NCI-H128 (cell line): Measurements from ENCODE around the gene MRPL44.
A peak's percentile ranks its signal among the peaks of the same experiment; 100 is the strongest.

ENCODE experiments used
- DNase-seq: peaks from one replicate; lab custom pipeline; 2025; ENCODE audit not compliant: unreplicated experiment; lab: John Stamatoyannopoulos, UW

Gene MRPL44

GRCh38 chr2:223957092-223957851, at the start of gene MRPL44:
MRPL44 (plus strand) TSS chr2:223957463; CDS start chr2:223957473, 10 bp downstream.
- peak; percentile 90 for DNase-seq

DNA sequence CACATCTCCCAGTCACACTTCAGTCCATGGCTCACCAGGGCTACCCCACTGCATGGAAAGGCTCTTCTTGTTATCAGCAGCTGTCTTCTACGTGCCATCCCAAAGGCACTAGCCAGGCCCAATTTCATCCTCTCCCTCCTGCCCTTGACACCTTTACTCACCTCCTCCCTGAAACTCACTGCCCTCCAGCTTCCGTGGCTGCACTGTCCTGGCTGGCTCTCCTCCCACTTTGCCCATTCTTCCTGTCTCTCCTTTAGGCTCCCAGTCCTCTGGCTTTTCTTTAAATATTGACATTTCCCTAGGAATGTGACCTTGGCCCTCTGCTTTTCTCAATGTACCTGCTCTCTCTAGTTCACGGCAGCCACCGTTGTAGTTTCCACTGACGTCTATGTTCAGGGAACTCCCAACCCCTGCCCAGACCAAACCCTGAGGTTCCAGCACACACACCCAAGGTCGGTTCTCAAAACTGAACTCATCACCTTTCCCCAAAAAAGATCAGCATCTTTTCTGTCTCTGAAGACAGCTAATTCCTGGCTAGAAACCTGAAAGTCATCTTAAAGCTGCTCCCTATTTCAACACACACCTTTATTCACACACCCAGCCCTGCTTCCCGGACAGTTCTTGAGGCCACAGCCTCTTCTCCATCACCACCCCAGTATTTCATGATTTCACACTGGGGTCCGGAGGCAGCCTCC, 48.8 kb upstream of the MRPL44 start:
- no peak for DNase-seq

DNA sequence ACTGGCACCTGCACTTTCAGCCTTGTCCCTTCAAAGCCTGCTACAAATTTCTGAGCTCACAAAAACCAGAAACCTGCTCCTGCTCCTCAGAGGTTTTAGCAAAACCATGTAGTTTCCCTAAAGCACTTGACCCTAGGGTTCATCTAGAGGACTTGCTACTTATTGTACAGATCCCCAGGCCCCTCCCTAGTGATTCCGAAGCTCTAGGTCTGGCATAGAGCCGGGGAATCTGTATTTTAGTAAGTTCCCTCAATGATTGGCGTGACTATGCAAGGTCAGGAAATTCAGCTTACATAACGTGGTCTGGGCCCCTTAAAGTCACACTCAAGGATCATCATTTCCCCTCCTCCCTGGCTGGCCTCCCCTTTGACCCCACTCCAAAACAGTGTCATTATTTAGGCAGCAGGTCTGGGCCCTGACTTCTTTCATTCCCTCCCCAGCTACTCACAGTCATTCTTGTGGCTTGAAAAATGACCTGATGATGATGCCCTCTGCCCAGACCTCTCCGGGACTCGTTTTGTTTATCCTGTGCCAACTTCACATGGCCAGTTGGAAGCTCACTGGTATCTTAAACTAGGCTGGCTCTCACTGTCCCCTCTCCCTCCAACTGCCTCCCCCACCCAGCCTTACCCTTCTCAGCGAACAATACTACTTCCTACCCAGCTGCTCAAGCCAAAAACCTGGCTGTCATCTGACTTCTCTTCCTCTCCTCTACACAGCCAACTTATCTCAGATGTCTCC, 48.1 kb upstream of the MRPL44 start:
- DNase-seq = no peak

- no peak for DNase-seq
Observed at GRCh38 chr2:223914324-223914723, 42.9 kb upstream of the MRPL44 start.

- no peak for DNase-seq
Observed at GRCh38 chr2:223915071-223915470, 42.2 kb upstream of the MRPL44 start.

DNA sequence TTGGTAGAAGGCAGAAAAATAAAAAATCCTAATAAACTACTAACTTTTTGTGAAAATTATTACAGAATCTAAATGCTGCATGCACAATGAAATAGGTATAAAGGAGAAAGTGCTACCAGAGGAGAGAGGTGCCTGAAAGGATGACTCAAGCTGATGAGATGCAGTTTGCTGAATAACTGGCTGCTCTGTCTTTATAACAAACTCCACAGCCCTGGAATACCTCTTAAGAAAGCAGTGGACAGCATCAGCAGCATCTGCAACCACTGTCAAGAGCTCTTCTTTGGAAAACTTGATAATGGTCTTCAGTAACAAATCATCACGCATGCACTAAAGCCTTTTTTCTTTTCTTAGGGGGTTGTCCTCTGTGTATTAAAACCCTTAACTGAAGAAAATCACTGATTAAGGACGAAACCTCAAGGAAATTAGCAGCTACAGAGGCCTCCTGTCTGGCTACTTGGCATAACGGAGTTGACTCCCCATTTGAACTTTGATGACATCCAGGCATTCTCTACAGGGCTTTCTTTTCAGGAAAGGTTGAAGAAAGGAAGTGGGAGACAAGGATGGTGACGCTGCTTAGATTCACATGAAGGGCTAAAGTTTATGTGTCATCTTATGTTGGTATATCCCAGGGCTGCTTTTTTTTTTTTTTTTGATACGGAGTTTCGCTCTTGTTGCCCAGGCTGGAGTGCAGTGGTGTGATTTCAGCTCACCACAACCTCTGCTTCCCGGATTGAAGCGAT, 40.9 kb upstream of the MRPL44 start:
- no peak for DNase-seq

DNA sequence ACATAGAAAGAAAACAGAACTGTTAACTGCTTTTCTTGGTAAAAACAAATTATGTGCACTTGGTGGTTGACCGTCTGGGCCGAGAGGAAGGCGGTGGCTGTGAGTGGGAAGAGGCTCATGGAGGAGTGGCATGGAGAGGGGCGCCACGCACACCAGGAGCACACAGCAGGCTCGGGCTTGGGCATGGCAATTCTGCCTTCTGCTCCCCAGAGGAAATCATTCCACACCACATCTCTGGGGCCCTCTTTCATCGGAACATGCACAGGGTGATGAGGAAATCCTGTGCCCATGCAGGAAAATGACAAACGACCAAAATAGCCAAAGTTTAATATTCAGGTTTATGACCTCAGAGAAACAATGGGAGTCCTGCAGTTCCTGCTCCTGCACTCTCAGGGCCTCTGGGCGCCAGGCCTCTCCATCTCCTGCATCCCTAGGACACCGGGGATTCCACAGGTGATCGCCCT, 38.6 kb upstream of the MRPL44 start:
- no peak for DNase-seq

DNA sequence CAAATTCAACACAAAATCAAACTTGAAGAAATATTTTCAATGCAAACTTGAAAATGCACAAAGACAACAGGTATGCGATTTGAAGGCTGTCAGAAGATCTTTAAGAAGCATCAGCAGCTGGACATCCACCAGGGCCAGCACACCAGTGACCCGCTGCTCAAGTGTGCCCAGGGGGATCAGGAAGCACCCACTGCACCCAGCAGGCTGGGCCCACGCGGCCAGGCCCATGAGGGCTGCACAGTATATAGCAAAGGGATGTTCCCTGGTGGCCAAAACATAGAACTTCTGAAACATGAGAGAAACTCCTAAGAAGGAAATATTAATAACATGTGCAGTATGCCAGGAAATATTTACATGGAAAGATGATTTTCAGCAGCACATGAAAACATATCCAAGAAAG, 37.2 kb upstream of the MRPL44 start:
- no peak for DNase-seq

DNA sequence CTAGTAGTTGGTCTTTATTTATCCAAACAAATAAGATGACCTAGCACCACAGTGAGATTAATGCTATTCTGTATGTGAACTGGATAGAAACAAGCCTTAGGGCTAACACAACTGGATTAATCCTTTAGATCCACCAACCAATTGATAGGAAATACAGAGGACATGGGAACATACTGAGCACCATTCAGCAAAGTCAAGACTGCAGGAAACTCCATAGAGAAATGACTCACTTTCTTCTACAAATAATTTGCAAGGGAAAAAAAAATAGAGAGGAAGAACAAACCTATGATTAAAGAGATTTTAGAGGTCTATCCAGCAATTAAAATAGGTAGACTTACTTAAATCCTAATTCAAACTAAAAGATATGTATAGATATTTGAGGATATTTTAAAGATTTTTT, 36.1 kb upstream of the MRPL44 start:
- no peak for DNase-seq

- DNase-seq = no peak
Observed at GRCh38 chr2:223922308-223922707, 35.0 kb upstream of the MRPL44 start.

- DNase-seq = no peak
Observed at GRCh38 chr2:223923976-223924375, 33.3 kb upstream of the MRPL44 start.

DNA sequence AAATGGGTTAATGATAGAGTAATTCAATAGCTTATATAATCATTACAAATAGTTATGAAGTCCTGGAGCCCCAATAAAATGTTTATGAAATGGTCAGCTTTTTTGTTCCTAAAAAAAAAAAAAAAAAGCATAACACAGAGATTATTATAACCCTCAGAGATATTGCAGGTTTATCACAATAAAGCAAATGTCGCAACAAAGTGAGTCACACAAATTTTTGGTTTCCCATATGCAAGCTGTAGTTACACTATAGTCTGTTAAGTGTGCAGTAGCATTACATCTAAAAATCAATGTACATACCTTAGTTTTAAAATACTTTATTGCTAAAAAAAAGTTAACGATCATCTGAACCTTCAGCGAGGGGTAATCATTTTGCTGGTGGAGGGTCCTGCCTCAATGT, 32.2 kb upstream of the MRPL44 start:
- DNase-seq = no peak

DNA sequence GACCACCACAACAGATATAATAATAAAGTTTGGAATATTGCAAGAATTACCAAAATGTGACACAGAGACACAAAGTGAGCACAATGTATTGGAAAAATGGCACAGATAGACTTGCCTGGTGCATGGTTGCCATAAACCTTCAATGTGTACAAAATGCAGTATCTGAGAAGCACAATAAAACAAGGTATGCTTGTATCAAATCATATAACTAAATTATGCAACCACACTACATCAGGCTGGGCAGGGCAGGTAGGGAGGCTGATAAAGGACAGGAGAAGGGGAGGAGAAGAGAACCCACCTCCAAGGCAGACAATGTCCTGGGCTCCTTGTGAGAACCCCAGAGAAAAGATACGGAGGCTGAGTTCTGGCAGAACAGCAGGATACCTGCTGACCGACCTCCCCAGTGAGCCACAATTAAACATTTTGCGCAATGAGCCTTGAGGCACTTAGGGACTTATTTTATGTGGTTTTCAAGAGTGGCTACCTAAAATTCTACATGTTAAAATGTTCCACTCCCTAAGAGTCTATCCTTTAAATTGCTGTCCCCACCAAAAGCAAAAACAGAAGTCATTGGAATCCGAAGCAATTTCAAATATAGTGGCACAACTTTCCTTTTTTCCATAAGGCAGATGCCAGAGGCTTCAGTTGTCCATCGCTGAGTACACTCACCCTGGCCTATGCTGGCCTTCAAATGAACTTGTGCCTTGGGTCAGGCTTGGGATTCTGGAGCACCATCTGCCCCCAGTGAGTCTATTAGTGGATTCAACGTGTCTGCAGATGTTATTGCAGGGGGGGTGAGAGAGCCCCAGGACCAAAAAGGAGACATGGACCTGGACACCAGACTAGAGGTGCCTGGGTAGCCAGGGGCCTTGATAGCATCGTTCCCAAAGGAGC, 28.9 kb upstream of the MRPL44 start:
- DNase-seq = no peak

GRCh38 chr2:223929571-223930102, 27.6 kb upstream of the MRPL44 start:
- DNase-seq = no peak

DNA sequence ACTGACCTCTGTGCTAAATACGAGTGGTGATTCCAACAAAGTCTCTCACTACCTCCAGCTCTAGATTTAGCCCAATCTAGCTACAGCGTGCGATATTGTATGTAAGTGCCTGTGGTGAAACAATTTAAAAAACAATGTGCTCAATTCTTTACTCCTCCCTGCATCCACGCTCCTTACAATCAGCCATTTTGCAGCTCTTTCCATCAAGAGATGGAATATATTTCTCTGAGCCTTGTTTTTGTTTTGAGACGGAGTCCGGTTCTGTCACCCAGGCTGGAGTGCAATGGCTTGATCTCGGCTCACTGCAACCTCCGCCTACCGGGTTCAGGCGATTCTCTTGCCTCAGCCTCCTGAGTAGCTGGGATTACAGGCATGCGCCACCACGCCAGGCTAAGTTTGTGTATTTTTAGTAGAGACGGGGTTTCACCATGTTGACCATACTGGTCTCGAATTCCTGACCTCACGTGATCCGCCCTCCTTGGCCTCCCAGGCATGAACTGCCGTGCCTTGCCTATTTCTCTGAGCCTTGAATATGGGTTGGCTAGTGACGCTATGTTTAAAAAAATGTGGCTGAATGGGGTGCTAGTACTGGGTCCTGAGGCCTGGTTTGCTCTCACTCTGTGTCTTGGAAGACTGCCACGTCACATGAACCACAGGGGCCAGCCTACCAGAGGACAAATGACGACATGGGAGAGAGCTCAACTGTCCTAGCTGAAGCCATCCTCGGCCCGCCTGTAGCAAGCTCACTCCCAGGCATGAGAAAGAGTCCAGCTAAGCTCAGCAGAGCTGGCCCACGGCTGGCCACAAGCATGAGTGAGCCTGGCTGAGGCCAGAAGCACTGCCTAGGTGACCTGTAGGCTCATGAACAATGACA, 26.9 kb upstream of the MRPL44 start:
- DNase-seq = no peak

- no peak for DNase-seq
Observed at GRCh38 chr2:223932816-223933800, 24.2 kb upstream of the MRPL44 start.

DNA sequence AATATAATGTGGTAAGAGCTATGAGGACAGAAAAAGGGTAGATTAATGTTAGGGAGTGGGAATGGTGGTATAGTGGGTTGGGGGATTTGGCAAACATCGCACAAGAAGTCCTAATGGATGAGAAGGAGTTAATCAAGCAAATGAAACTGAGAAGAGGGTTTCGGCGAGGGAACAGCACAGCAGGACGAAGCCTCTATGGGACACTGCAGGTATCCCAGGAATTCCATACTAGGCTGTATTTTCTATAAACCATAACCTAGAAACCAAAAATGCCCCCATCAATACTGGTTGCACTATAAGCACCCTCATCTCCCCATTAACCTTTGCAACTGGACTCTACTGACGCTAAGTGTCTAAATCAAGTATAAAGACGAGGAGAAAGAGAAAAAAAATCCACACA, 22.4 kb upstream of the MRPL44 start:
- DNase-seq = no peak
